ENCODE measurements around the gene TMEM41B. TPM values are rescaled to one million over a fixed set of nuclear protein-coding genes. Genes with fewer than 3 reads are reported as not detected.

The TMEM41B gene
- total and polyA plus RNA-seq, 2 of the 8 experiments (the other 6 are each of a cell fraction or from before 2014, with no cell fraction given): 24.3 to 50.1 TPM

- Histone ChIP-seq H2BK12ac (ENCODE audit: low read depth, low read length) (no peak overlapping the region), H3K4me2 (ENCODE audit: insufficient read depth in 1 of 2, low read depth in 2 of 2, low read length in 2 of 2) (no peak overlapping the region), H4K5ac (ENCODE audit: insufficient read length, low read depth, low read length) (no peak overlapping the region), H3K18ac (ENCODE audit: extremely low read depth, low read length) (no peak overlapping the region), H3K4ac (replicated peaks; ENCODE audit: insufficient read length, low read depth, low read length) (no peak overlapping the region), H3K14ac (ENCODE audit: insufficient read length) (no peak overlapping the region), H3K27ac (ENCODE audit: low read depth, low read length) (no peak overlapping the region), H3K23me2 (ENCODE audit: low read depth, low read length) (no peaks in the 10 kb centered on the region), H3K27me3 (replicated peaks in 1 of 4; ENCODE audit: control insufficient read depth in 3 of 4, extremely low read depth in 1 of 4, insufficient read depth in 3 of 4, low read length in 3 of 4) (no peaks in the 10 kb centered on the region), H2AFZ (ENCODE audit: low read length) (no peak overlapping the region), H3K79me1 (ENCODE audit: low read depth, low read length) (no peaks in the 10 kb centered on the region), H2BK20ac (ENCODE audit: low read length) (no peak overlapping the region), H4K20me1 (replicated peaks in 1 of 2; ENCODE audit: control insufficient read depth in 1 of 2, insufficient read depth in 2 of 2, low read length in 2 of 2) (no peaks in the 10 kb centered on the region), H4K8ac (ENCODE audit: extremely low read depth, insufficient read depth, low read length) (no peak overlapping the region), H2BK120ac (replicated peaks; ENCODE audit: low read depth, low read length) (no peak overlapping the region), H2BK5ac (ENCODE audit: low read depth, low read length) (no peak overlapping the region), H3K23ac (ENCODE audit: insufficient read length) (no peak overlapping the region), H3K4me3 (ENCODE audit: extremely low read depth in 1 of 4, insufficient read depth in 2 of 4, low read depth in 3 of 4, low read length in 4 of 4) (no peak overlapping the region), H3K36me3 (ENCODE audit: control insufficient read depth in 2 of 4, insufficient read depth in 4 of 4, low read length in 3 of 4) (no peaks in the 10 kb centered on the region), H3K56ac (replicated peaks; ENCODE audit: insufficient read length, low read depth, low read length) (no peak overlapping the region), H3K79me2 (ENCODE audit: control insufficient read depth in 1 of 2, insufficient read depth in 2 of 2, low read length in 2 of 2) (no peaks in the 10 kb centered on the region), H2BK15ac (ENCODE audit: low read length) (no peak overlapping the region), H4K91ac (replicated peaks; ENCODE audit: insufficient read length, low read length) (no peak overlapping the region), H3K9me3 (ENCODE audit: insufficient read depth in 2 of 2, low read depth in 1 of 2, low read length in 1 of 2) (no peaks in the 10 kb centered on the region), H3K4me1 (replicated peaks in 1 of 4; ENCODE audit: control insufficient read depth in 3 of 4, insufficient read depth in 4 of 4, low read length in 3 of 4) (no peaks in the 10 kb centered on the region), H2AK5ac (ENCODE audit: low read depth, low read length) (no peak overlapping the region), H3K9ac (replicated peaks in 1 of 4; ENCODE audit: extremely low read depth in 1 of 4, low read depth in 3 of 4, low read length in 3 of 4) (no peak overlapping the region)
- POLR2A ChIA-PET (ENCODE audit: partially characterized antibody): interaction anchor here (1.0 to 3.3 kb wide), 5 partner anchors 8 to 111 kb away, joined by 3 to 22 read pairs (median 4); partner anchors contain the start of genes DENND5A and IPO7
- TF ChIP-seq EGR1 (IDR thresholded peaks at IDR 0.05; ENCODE audit: borderline replicate concordance, low read depth, low read length): no peak
- no peak for TF ChIP-seq TEAD4 (IDR thresholded peaks at IDR 0.05; ENCODE audit: low read depth, low read length)
- no peak for TF ChIP-seq SIX5 (IDR thresholded peaks at IDR 0.05; ENCODE audit: low read depth, low read length)
- TF ChIP-seq ASH2L (IDR thresholded peaks at IDR 0.05; ENCODE audit: low read length): no peak
- no peak for TF ChIP-seq E2F6 (IDR thresholded peaks at IDR 0.05)
- no peak for TF ChIP-seq JUN (IDR thresholded peaks at IDR 0.05; ENCODE audit: low read depth, low read length)
- TF ChIP-seq CBX5 (IDR thresholded peaks at IDR 0.05; ENCODE audit: low read depth, low read length): no peak
- no peak for TF ChIP-seq NRF1 (IDR thresholded peaks at IDR 0.05; ENCODE audit: low read depth, low read length)
- TF ChIP-seq RAD21 (IDR thresholded peaks at IDR 0.05 in 1 of 2, conservative IDR thresholded peaks at IDR 0.05 in 1 of 2; ENCODE audit: low read depth in 2 of 2, low read length in 2 of 2): no peak
- TF ChIP-seq RBBP5 (IDR thresholded peaks at IDR 0.05; ENCODE audit: borderline replicate concordance, low read depth, low read length): no peak
- no peak for TF ChIP-seq SAP30 (IDR thresholded peaks at IDR 0.05; ENCODE audit: insufficient read depth, insufficient replicate concordance, low read length)
- 93% methylated on average over 15 of the region's 15 CpGs; no CpG with 5 or more reads in 1 of the 2 experiments for WGBS, 2 experiments (ENCODE audit: extremely low coverage in 1 of 2, insufficient coverage in 1 of 2, insufficient read length in 1 of 2, insufficient replicate concordance in 2 of 2, low coverage in 1 of 2, low lambda C conversion rate in 2 of 2, missing lambda C conversion rate in 1 of 2)
- CTCF ChIA-PET (ENCODE audit: partially characterized antibody): interaction anchor here (0.6 to 2.6 kb wide), 7 partner anchors 10 to 107 kb away, joined by 3 to 16 read pairs (median 4); no protein-coding TSS in a partner anchor
- FAIRE-seq (no peak), DNase-seq (ENCODE audit: low read depth in 1 of 2, low spot score in 2 of 2) (no peak)
Measured at GRCh38 chr11:9273376-9274336, 40.7 kb downstream of the TMEM41B start.

Measured in H1 (cell line).